Fibroblast of lung (primary cell): Measurements from ENCODE around the gene GLA.

Experiments used
- CTCF ChIP-seq, 2 donors: IDR thresholded peaks in 1 of 2; conservative IDR thresholded peaks in 1 of 2; 1 replicate in 1 of 2; 2 replicates in 1 of 2; pipeline ENCODE4 v1.5.1; 2011 to 2012; ENCODE audit warnings: low read length in 2 of 2, control low read depth in 1 of 2, inconsistent platforms in 1 of 2, low read depth in 1 of 2, mild to moderate bottlenecking in 1 of 2
- EZH2 ChIP-seq: IDR thresholded peaks from 2 replicates; pipeline ENCODE4 v1.5.1; 2012; ENCODE audit warnings: low read length, control low read depth, mild to moderate bottlenecking; ENCODE audit errors: missing control alignments

DNA sequence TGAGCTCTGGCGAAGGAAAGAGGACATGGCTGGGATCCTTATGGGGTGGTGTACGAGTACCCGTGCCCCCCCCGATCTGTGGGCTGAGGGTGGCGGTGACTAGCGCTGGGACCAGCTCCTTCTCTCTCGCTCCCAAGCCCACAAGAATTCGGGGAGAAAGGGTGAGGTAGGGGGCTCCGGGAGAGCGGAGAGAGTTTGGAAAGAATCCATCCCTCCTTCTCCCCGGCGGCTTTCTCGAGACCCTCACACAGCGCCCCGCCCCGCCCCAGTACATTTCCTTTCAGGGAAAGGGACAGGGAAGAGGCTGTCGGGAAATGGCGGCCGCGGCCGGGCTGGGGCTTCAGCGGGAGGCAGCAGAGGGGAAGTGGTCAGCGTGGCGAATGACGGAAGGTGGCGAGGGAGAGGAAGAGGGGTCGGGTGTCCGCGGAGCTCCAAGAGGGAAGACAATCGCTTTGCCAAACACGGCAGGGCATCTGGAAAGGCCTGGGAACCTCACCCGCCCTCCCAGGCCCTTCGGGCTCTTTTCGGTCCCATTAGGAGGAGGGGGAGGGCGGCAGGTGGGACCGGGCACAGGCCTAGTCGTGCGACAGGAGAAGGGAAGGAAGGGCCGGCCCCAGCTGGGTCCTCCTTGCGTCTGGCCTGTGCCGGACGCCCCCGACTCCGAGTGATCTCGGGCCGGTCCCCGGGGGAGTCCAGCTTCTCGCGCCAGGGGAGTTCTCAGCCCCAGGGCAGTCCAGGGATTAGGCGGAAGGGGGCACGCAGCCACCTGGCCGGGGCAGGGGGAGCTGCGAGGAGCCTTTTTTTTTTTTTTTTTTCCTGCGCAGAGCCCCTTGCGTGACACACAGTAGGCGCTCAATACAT is 10.5 kb upstream of the GLA start:
- TF ChIP-seq CTCF (conservative IDR thresholded peaks at IDR 0.05 in 1 of 2, IDR thresholded peaks at IDR 0.05 in 1 of 2; ENCODE audit: low read depth in 1 of 2, low read length in 2 of 2) (no peak), EZH2 (no peak)
